Dedifferentiated amniotic fluid mesenchymal stem cell (primary cell): ENCODE results near the gene MAP6D1.

Experiments
- DNase-seq: peaks from one replicate; pipeline ENCODE4 v3.0.0-alpha.2; 2016; ENCODE audit errors: extremely low spot score

MAP6D1 gene

DNA sequence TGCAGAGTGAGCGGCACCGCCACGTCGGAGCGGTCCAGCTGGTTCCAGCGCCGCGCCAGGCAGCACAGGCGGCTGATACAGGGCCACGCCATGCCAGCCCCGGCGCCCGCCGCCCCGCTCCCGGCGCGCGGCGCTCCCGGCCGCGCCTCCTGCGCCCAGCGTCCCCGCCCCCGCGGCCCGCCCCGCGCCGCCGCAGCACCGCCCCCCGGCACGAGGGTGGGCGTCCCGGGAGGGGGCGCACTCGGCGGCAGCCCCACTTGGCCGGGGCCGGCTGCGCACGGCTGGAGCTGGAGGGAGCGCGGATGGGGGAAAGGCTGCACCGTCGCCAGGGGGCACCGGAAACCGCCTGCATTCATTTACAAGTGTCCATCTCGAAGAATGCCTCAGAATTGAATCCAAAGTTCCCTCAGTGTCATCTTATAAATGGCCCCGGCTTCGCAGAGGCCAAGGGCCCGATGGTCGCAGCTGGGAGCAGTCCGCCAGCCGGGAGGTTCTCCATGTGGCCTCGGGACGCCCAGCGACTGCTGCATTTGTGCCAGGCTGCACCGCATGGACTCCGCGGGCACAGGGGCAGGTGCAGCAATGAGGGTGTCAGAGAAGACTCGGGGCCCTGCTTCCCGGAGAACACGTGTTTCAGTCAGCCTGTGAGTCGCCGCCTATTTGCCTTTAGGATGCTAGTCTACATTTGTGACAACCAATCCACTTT lies at the start of gene MAP6D1:
Gene MAP6D1 (minus strand): TSS at position 122 of the 706 bp plus-strand sequence. CDS start 30 bp downstream, at position 92.
- peak; percentile 31 for DNase-seq

DNA sequence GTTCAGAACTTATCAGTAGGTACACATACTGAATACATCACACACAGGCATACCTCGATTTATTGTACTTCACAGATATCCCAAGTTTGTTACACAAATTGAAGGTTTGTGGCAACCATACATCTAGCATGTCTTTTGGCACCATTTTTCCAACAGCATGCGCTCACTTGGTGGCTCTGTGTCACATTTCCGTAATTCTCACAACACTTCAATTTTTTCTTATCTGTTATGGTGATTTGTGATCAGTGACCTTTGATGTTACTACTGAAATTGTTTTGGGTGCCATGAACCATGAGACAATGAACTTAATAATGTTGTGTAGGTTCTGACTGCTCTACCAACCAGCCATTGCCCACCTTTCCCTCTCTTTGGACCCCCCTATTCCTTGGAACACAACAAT lies 48.5 kb upstream of the MAP6D1 start:
- DNase-seq, result no peak

DNA sequence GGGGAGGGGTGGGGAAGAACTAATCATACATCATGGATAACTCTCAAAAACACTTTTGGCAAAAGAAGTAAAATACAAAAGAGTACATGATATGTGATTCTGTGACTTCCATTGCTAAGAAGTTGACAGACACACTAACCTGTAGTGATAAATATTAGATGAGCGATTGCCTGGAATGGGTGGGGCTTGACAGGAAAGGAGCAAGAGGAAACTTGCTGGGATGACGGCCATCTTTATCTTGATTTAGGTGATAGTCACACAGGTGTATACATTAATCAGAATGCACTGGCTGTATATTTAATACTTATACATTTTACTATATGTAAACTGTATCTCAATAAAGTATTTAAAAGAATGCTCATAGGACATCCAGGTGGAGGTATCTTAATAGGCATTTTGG lies 46.2 kb upstream of the MAP6D1 start:
- no peak for DNase-seq

DNA sequence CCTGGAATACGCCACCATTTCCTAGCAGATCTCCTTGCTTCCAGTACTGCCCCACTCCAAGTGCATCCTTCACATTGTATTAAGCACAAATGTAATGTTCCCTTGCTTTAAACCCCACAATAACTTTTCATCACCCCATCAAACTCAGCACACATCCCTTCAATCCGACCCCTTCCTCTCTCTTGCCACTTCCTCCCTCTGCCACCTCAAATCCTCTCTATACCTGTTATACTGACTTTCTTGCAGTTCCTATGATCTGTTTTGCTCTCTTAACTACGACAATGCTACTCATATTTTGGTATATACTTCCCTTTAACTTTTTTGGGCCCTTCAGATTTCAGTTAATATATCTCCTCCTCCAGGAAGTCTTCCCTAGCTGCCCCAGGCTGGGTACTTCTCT lies 45.2 kb upstream of the MAP6D1 start:
- DNase-seq, result no peak

DNA sequence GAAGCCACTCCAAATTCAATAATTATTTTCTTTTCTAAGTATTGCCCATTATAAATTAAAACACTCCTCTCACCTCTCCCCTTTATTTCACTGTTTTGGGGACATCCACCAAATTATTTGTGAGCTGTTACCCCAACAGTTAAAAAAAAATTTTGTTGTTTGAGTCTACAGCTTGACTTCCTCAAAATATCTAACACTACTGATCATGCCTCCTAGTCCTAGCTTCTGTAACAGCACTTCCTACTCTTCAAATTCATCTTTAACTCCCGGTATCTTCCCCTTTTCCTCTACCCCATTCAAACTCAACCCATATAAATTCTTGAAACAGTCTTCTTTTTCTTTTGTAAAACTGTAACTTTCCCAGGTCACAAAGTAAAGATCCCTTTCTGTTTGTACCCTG lies 43.4 kb upstream of the MAP6D1 start:
- no peak for DNase-seq

DNA sequence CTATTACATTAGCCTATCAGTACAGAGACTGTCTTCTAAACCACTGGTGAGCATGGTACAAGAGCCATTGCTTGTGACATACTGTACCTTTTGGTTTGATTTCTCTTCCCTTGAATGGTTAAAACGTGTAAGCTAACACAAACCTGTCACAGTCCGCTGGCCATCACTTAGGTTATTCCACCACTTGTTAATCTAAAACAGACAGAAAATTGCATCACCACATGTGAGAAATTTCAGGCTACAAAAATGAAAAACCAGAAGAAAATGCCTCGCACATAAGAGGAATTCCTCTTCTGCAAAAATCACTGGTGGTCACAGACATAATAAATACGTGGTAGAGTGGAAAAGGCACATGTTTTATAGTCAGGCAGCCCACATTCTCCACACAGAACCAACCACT lies 37.2 kb upstream of the MAP6D1 start:
- no peak for DNase-seq

DNA sequence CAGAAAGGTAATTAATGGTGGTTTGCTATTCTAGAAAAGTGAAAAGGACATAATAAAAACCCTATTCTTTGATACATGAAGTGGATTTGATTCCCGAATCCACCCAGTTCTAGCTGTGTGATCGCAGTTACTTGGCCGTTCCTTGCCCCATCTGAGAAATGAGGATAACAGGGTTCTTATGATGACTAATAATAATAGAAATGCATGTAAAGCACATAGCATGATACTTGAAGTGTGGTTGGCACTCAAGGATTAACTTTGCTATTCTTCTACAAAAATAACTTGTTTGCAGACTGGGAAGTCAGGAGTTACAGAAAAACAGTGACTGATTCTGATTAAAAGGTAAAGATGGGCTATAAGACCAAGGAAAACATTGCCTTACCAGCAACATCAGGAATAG lies 32.5 kb upstream of the MAP6D1 start:
- no peak for DNase-seq

DNA sequence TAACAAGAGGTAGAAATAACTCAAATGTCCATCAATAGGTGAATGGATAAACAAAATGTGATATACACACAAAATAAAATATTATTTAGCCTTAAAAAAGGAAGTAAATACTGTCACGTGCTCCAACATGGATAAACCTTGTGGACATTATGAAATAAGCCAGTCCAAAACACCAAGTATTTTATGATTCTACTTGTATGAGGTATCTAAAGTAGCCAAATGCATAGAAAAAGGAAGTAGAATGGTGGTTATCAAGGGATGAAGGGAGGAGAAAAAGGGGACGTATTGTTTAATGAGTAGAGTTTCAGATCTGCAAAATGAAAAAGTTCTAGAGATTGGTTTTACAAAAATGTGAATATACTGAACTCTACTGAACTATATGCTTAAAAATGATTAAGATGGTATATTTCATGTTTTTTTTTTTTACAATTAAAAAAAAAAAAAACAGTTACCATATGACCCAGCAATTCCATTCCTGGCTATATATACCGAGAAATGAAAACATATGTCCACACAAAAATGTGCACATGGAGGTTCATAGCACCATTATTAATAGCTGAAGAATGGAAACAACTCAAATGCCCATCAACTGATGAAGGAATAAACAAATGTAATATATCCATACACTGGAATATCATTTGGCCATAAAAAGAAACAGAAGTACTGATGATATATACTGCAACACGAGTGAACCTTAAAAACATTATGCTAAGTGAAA lies 29.1 kb upstream of the MAP6D1 start:
- DNase-seq, result no peak

DNA sequence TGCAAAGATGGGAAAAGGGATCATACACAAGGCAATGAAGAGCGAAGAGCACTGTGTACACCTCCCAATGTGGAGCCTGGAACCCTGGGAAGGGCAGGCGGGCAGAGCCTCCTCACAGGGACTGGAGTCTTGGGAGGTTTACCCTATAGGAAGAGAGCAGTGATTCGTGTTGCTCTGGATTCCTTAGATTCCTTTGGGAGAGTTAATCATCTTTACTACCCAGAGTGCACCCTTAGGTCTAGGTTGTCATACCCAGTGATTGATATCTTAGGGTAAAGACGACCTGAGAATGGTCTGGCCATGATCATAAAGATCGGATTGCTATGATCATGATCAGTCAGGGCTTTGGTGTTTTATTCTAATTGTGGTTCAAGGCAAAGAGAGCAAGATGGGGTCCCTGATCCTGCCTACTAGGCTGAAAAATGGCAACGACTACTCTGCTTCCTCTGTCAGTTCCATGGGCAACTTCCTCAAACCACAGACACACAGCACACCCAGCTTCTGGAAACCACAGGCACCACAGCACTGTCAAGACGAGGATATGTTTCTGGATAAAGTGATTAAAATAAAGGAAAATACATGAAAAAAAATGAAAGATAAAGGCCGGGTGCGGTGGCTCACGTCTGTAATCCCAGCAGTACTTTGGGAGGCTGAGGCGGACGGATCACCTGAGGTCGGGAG lies 20.4 kb upstream of the MAP6D1 start:
- DNase-seq, result no peak

DNA sequence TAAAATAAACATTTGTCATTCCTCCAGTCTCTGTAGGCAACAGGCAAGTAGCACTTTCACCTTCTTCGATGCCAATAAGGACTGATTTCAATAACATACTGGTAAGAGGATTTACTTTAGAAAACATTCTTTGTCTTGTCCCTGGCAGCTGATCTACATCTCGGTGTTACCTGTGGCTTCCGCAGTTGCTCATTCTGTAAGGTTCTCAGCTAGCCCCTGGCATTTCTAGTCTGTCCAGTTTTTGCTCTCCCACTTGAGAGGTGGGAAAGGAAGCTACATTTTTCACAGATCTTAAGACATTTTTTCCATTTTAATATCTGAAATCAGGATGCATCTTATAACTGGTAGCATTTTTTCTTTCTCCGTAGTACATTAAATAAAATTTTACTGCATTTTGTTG lies 19.7 kb upstream of the MAP6D1 start:
- DNase-seq, result no peak

DNA sequence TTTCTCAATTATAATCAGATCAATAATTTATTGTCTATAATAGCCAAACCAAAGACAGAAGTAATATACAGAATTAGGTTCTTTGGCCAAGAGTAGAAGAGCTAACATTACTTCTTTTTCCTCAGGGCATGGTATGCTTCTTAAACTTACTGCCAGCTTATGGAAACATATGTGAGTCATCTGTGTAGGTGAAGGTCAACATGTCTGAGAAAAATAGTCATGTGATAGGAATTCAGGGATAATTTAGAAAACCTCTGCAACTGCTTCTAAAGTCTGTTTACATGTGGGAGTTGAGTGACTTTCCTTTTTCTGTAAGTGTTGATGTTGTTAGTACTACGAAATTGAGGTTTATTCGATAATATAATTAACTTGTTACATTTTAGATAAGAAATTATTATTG lies 19.2 kb upstream of the MAP6D1 start:
- peak; percentile 88 for DNase-seq

DNA sequence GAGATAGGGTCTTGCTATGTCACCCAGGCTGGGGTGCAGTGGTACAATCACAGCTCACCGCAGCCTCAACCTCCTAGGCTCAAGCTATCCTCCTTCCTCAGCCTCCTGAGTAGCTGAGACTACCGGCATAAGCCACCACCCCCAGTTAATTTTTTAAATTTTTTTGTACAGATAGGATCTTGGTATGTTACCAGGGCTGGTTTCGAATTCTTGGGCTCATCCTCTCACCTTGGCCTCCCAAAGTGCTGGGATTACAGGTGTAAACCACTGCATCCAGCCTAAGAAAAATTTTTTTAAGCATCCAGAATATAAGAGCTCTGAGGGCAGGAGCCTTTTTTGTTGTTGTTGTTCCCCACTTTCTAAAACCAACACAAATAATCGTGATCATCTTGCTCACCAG lies 14.4 kb upstream of the MAP6D1 start:
- no peak for DNase-seq

DNA sequence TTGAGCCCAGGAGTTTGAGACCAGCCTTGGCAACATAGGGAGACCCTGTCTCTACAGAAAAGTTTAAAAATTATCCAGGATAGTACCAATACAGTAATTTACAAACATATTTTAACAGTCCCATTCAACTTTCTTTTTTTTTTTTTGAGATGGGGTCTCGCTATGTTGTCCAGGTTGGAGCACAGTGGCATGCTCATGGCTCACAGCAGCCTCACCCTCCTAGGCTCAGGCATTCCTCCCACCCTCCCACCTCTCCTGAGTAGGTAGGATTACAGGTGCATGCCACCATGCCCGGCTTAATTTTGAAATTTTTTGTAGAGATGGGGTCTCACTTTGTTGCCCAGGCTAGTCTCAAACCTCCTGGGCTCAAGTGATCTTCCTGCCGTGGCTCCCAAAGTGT lies 12.5 kb upstream of the MAP6D1 start:
- no peak for DNase-seq

DNA sequence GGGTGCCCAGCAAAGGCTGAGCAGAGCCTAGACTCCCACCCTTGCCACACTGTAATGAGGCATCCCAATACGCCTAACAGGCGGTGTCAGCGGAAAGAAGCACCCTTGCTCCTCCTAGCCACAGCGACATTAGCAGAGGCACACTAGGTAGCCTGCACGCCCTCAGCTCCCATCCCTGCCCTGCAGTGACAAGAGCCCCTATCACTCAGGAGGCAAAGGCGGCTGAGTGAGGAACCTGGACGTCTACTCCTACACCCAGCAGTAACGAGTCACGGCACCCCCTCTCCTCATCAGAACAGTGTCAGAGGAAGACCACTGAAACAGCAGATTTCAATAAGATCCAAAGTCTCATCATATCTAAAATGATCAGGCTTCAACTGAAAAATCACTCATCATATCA lies 12.0 kb upstream of the MAP6D1 start:
- DNase-seq, result no peak

DNA sequence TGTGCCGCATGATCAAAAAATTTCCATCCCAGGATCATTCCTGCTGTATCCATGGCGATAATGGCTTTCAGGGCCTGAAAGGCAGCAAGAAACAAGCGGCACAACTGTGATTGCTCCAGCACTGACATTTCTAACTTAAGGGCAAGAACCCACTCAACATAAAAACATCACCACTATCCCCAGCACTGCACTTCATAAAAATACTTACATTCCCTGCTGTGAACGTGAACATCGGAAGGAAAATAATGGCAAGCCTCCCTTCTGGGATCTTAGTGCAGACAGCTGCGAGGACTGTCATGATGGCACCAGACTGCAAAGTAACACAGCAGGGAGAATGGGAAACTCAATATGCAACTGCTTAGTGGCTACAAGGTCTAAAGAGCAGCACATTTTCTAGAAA lies 8.1 kb upstream of the MAP6D1 start:
- no peak for DNase-seq

DNA sequence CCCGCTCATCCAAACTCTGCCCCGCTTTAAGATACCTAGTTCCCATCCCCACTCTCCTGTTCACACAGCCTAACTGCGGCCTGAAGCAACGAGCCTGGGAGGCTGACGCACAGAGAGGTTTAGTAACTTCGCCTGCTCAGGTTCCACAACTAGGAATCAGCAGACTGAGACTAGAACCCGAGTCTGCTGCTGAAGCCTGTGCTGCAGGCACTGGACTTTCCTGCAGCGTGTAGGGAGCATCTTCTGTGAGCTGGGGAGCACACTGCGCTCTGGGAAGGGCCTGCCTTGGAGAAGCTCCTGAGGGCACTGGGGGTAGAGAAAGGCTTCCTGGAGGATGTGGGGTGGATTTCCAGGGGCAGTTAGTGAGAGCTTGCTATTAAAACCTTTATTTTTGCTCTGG lies 4.8 kb upstream of the MAP6D1 start:
- DNase-seq, result no peak

DNA sequence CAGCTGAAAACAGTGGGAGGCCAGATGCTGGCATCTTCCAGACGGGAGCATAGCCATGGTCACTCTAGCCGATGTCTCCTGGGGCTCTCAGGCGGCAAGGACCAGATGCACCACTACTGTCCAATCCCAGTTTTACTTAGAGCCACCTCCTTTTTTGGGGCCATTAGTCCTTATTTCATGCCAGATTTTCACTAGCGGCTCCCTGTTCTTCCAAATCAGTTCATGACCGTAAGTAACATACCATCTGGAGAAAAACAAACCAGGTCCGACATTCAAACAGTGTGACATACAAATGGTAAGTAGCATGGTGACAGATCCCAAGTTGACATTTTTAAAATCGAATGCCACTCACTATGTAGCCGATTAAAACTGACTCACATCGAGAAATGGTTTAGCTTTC lies 4.1 kb upstream of the MAP6D1 start:
- DNase-seq, result no peak

DNA sequence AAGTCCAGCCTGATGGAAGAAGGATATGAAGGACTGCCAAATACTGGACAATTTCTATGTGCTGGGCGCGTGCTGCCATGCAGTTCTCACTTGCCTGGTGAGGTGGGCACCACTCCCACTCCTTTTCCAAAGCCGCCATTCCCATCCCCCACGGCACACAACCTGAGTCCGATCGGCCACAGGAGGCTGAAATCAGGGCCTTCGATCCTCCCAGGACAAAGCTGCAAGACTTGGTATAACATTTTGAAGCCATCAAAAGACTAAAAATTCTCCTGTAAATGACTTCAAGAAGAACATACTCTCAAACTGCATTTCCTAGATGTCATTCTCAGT lies 3.1 kb upstream of the MAP6D1 start:
- DNase-seq, result no peak

DNA sequence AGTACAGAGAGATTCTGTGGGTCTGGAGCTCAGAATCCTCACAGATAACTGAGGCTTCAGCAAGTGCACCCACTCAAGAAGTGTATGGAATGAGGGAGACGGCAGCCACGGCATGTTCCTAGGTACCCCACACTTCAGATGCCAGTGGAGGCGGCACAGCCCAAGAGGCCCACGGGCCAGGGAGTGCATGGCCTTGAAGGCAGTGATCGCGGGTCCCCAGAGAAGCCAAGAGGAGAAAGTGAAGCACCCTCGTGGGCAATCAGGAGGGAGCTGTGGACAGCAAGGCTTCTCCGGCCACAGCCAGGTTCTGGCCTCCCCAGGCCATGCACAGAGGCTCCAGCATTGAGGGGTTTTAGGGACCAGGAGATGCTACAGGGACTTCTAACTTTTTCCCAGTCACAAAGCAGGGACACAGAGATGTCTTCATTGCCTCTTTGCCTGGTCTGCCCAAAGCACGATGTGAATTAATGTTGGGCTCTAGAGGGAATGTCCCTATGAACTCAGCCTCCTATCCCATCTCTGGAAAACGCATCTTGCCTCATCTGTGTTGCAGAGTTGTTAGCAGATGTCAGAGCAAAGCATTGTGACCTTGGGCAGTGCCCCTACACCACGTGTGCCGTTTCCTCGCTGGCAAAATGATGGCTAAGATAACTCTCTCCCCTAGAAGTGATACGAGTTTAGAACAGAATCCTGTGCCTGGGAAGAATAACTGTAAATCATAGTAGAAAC lies 2.6 kb upstream of the MAP6D1 start:
- no peak for DNase-seq

DNA sequence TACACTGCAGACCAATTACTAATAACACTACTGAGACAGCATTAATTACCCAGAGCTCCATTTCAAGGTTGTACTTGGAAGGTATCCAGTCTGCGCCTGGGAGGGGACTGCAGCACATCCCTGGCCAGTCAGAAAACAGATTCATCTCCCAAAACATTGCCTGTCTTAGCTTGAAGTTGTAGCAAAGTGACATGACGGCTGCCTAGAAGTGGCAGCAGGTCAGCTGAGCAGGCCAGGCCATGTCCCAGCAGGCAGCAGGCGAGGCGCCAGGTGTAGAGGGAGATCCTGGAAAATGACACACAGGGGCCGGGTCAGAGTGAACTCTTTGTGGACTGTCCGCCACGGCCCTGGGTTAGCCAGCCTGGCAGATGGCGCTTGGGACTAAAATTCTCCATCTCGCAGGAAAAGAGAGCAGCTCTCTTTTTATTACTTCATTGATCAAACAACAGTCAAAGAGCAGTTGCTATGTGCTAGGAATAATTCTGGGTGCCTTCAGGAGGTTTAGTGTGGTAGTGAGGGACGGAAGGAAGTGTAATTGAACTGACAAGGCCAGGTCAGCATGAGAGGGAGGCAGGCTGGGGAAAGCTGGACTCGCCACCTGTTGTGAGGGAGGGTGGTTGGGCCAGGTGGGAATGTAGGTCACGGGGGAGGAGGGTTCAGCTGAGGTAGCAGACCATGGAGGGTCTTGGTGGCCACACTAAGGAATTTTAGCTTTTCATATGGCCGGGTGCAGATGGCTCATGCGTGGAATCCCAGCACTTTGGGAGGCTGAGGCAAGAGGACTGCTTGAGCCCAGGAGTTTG lies 1.3 kb upstream of the MAP6D1 start:
- DNase-seq, result no peak

DNA sequence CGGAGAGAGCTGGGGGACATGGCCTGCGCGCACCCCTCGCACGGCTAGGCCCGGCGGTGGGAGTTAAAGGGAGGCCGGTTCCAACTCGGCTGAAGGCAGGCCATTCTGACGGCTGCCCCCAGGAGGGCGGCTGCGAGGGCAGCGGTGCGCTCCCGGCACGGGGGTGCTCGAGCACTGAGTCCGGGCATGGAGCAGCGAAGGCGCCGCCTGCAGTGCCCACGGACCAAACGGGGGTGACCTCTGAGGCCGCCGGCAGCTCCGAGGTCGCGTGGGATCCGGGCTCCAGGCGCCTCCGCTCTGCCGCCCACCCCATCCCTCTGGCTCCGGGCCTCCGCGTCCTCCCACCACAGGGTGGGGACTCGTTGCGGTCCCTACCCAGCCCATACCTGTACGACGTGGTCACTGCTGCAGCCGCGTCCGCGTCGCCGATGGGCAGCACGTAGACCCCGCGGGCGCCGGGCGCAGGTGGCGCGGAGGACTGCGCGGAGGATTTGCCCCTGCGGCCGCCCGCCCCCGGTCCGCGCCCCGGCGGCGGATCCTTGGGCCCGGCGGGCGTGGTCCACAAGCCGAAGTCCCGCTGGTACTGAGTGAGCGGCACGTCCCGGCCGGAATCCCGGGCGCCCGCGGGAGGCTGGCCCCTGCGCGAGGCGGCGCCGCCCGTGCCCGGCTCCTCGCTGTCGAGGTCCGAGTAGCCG lies 469 bp downstream of the MAP6D1 start:
- DNase-seq, result no peak
